KOPT-K1 (cell line): ENCODE measurements around the gene FAM83D.

Experiments used
- H3K27ac ChIP-seq: fragments of 200-600 bp; sonication (generic); 2 replicates; pipeline ENCODE4 v1.5.1; 2016; ENCODE audit warnings: antibody characterized with exemption, mild to moderate bottlenecking, low read depth, low read length; ENCODE audit not compliant: poor library complexity, severe bottlenecking
- H3K36me3 ChIP-seq: fragments of 200-600 bp; sonication (generic); 2 replicates; pipeline ENCODE4 v1.5.1; 2017; ENCODE audit warnings: antibody characterized with exemption, mild to moderate bottlenecking, low read length, moderate library complexity; ENCODE audit not compliant: insufficient read depth
- H3K9me3 ChIP-seq: fragments of 200-600 bp; sonication (generic); 2 replicates; pipeline ENCODE4 v1.5.1; 2017; ENCODE audit warnings: antibody characterized with exemption, low read length, mild to moderate bottlenecking; ENCODE audit not compliant: insufficient read depth, poor library complexity, severe bottlenecking

Gene FAM83D

DNA sequence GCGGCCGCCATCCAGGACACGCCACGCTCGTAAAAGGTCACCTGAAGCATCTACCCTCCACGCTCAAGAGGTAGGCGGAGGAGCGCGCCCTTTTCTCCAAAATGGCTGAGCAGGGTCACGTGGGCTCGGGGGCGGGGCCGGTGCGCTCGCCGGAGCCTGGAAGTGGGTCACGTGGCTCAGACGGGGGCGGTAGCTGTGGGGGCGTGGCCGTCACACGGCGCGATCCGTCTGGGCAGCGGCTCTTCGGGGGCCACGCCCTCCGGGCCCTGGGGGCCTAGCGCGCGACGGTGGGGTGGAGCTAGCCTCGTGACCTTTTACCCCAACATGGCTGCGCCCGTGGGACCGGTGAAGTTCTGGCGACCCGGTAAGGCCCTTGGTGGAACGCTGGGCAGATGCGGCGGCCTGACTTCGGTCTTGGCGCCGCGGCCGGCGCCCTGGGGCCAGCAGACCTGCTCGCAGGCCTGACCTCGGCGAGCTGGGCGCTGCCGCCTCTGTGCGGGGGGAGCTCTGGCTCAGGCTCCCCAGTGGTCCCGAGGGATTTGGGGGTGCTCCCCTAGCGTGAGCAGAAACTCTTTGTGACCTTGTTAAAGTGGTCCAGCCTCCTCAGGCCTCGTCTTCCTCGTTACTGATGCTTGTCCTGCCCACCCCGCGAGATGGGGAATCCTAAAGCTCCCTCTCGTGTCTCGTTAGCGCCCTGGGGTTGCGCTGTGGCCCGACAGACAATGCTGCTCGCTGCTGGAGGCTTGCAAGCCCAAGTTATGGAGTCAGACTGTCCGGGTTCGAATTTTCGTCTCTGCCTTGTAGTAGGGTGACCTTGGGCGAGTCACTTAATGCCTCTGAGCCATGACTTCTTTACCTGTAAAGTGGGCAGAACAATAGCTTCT is 36.1 kb downstream of the FAM83D start, which contains the start of gene DHX35:
Gene DHX35 (plus strand): TSS at position 301 of the 884 bp plus-strand sequence. CDS start 24 bp downstream, at position 325.
- no peaks in the 10 kb centered on the region for H3K9me3 ChIP-seq
- peaks cover 12% of the 10 kb centered on the region; the same call in 1 of the 2 replicates for H3K36me3 ChIP-seq
- peak within 1 kb of the TSS; percentile 90 for H3K27ac ChIP-seq

DNA sequence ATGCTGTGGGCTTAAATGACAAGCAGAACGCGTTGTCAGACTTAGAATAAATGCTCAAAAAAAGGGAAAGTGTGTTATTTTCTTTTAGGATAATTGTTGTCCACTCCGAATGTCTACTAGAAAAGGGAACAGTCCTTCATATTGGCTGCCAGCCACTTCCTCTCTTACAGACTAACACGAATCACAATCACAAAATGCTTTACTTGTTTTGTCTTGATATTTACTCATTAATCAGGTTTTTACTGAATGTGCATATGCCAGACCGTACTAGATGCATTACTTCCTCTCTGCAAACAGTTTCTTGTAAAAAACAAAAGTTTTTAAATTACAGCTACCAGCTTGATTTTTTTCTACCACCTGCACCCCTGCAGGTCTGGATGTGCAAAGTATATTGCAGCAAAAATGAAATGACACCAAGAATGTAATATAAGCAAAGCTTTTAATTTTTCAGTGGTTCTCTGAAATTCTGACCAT is 36.7 kb downstream of the FAM83D start:
- no peaks in the 10 kb centered on the region for H3K9me3 ChIP-seq
- peaks cover 18% of the 10 kb centered on the region; the same call in 1 of the 2 replicates for H3K36me3 ChIP-seq
- H3K27ac ChIP-seq = peak overlapping the region; percentile 90

- Histone ChIP-seq H3K9me3 (no peaks in the 10 kb centered on the region), H3K27ac (no peak overlapping the region), H3K36me3 (peaks cover 26% of the 10 kb centered on the region)
Measured at GRCh38 chr20:38963745-38964144, 37.5 kb downstream of the FAM83D start.

GRCh38 chr20:38965264-38965663 is 39.0 kb downstream of the FAM83D start:
- Histone ChIP-seq H3K27ac (no peak overlapping the region), H3K36me3 (peaks cover 41% of the 10 kb centered on the region), H3K9me3 (no peaks in the 10 kb centered on the region)

DNA sequence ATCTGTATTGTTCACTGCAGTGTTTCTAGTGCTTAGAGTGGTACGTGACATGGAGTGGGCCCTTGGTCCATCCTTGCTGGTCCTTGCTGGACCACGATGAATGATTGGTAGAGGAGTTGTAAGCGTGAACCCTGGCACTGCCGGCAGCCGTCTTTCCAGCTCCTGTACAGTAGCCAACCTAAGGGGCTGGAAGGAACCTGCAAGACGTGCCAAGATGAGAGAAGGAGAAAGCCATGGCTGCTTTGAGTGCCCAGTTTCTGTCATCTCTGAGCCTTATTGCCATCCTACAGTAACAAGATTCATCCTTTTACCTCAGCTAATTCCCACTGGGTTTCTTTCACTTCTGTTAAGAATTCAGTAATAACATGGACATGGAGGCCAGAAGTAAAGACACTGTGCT is 41.9 kb downstream of the FAM83D start:
- Histone ChIP-seq H3K9me3 (no peaks in the 10 kb centered on the region), H3K27ac (no peak overlapping the region), H3K36me3 (peaks cover 70% of the 10 kb centered on the region)

GRCh38 chr20:38969708-38970107 is 43.5 kb downstream of the FAM83D start:
- Histone ChIP-seq H3K27ac (no peak overlapping the region), H3K36me3 (peaks cover 85% of the 10 kb centered on the region)

GRCh38 chr20:38970302-38970701 is 44.1 kb downstream of the FAM83D start:
- Histone ChIP-seq H3K36me3 (peaks cover 85% of the 10 kb centered on the region), H3K27ac (no peak overlapping the region), H3K9me3 (no peaks in the 10 kb centered on the region)

More at GRCh38 chr20:38969708-38970107, 43.5 kb downstream of the FAM83D start:
- H3K9me3 ChIP-seq = no peaks in the 10 kb centered on the region

DNA sequence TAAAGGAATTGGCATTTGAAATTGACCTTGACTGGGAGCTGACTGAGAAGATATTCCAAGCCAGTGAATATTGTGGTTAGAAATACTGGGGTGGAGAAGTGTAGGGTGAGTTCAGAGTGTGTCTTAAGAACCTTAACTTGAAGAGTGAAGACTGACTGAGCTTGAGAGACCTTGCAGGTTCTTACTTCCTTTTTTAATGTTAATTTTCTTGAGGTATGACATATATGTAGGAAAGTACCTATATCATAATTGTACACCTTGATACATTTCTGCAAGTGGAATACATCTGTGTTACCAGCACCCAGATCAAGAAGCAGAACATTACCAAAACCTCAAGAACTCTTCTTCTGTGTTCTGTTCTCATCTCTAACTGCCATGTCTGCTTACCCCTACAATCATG is 46.9 kb downstream of the FAM83D start:
- H3K36me3 ChIP-seq = peaks cover 96% of the 10 kb centered on the region

DNA sequence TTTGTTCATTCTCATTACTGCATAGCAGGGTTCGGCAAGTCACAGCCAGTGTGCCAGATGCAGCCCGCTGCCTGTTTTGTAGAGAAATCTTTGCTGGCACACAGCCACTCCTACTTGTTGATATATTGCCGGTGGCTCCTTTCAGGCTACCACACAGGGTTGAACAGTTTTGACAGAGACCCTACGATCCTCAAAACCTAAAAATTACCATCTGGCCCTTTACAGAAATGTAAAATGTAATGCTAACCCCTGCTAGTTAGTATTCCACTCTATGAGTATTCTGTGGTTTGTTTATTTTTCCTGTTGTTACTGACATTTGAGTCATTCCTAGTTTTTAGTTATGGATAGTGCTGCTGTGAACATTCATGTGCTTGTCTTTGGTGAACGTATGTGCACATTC is 47.4 kb downstream of the FAM83D start:
- Histone ChIP-seq H3K36me3 (peaks cover 92% of the 10 kb centered on the region), H3K27ac (no peak overlapping the region), H3K9me3 (no peaks in the 10 kb centered on the region)

More for the DNA sequence above, 46.9 kb downstream of the FAM83D start:
- H3K9me3 ChIP-seq = no peaks in the 10 kb centered on the region
- no peak overlapping the region for H3K27ac ChIP-seq

DNA sequence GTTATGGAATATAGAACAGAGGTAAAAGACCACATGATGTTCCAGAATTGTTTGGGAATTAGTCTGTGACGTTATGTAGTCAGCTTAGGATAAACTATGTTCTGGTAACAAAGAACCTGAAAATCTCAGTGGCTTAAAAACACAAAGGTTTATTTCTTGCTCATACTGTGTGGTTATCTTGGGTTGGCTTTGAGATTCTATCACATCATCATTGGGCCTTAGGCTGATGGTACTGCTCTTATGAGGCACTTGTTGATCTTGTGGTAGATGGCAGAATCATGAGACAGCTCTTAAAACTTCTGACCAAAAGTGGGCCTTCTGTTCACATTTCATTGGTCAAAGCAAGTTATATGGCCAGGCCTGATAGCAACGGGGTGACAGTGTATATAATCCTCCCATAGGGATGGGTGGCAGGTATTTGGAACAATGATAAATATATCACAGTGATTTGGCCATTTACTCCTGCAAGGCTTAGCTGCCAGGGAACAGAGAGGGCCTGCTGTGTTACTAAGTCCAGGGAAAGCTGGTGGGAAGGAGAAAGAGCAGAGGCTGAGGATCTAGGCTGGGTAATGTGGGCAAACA is 49.4 kb downstream of the FAM83D start:
- Histone ChIP-seq H3K36me3 (peaks cover 82% of the 10 kb centered on the region), H3K9me3 (no peaks in the 10 kb centered on the region), H3K27ac (no peak overlapping the region)

GRCh38 chr20:38979434-38979833 is 53.2 kb downstream of the FAM83D start:
- Histone ChIP-seq H3K27ac (no peak overlapping the region), H3K9me3 (no peaks in the 10 kb centered on the region), H3K36me3 (peaks cover 65% of the 10 kb centered on the region)

DNA sequence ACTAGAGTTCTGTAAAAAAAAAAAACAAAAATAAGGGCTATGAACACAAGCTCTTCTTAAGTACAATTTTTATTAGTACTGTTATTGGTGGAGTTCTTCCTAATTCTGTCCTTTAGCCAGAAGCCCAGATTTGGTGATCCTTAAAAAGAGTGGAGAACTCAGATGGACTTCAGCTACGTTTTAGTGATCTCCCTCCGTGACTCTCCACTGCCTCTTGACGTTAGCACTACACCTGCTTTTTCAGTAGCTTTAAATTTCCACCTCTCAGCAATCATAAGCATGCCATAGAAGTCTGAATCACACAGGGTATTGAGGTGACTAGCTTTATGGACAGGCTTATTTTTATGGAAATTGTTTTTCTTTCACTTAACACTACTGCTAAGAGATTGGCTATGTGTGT is 53.6 kb downstream of the FAM83D start:
- H3K9me3 ChIP-seq = no peaks in the 10 kb centered on the region
- H3K27ac ChIP-seq = no peak overlapping the region
- peaks cover 65% of the 10 kb centered on the region for H3K36me3 ChIP-seq

DNA sequence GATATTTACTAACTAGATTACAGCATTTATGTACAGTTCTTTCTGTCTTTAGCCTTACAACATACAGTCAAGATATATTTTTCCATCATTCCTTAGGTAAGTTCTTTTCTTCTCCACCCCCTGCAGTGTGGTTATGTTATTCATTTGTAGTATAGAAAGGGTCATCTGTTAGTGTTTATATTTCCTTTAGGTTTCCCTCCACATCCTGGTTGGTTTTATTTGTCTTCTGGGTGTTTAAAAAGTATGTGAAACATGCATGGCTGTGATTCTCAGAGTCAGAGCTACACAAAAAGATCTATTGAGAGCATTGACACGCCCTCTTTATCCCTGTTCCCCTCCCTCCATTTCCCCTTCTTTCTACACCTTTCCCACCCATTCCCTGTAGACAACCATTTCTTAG is 56.1 kb downstream of the FAM83D start:
- H3K27ac ChIP-seq = no peak overlapping the region
- peaks cover 62% of the 10 kb centered on the region for H3K36me3 ChIP-seq
- no peaks in the 10 kb centered on the region for H3K9me3 ChIP-seq

DNA sequence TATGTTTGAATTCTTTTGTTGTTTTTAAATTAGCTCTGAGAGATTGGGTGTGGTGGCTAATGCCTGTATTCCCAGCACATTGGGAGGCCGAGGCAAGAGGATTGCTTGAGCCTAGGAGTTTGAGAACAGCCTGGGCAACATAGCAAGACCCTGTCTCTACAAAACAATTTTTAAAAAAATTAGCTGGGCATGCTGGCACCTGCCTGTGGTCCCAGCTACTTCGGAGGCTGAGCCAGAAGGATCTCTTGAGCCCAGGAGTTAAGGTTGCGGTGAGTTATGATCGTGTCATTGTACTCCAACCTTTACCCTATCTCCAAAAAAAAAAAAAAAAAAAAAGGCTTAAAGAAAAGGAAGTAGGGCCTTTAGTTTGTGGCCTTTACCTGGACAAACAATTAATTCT is 58.8 kb downstream of the FAM83D start:
- peaks cover 68% of the 10 kb centered on the region for H3K36me3 ChIP-seq
- H3K27ac ChIP-seq = no peak overlapping the region
- no peaks in the 10 kb centered on the region for H3K9me3 ChIP-seq

DNA sequence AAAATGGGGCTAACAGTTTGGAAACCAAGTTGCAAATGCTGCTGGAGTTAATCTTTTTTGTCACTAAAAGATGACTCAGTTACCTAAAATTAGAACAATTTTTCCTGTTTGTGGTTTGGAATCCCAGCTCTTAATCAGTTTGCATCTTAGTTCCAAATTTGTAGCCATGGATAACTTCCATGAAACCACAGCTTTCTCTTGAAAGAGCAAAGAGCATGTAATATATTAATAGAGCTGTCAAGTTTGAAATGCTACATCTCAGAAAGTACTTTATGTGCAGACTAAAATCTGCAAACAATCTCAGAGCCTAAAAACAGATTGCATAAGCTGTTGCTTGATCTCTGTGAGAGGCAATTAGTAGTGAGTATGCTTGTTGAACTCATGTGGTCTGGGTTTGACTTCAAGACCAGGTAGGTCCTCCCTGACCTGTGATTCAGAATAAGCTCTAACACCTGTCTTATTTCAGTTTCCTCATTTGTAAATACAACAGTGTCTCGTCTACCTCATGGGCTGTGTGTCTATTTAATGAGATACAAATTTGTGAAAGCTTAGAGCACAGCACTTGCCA is 59.5 kb downstream of the FAM83D start:
- Histone ChIP-seq H3K36me3 (peaks cover 71% of the 10 kb centered on the region), H3K9me3 (no peaks in the 10 kb centered on the region), H3K27ac (no peak overlapping the region)
